Loucy (cell line): Measurements from ENCODE around the gene PUM2.

ENCODE experiments used
- EZH2phosphoT487 ChIP-seq: fragments of 200-600 bp; IDR thresholded peaks from 2 replicates; pipeline ENCODE4 v1.6.1; 2018; ENCODE audit warnings: antibody characterized with exemption, mild to moderate bottlenecking, moderate library complexity, borderline replicate concordance
- TF ChIP-seq, protein P1 (sequence below): fragments of 200-600 bp; sonication (generic); conservative IDR thresholded peaks from 2 replicates; pipeline ENCODE4 v1.5.1; 2014; ENCODE audit warnings: mild to moderate bottlenecking, antibody characterized with exemption, low read length

DNA sequence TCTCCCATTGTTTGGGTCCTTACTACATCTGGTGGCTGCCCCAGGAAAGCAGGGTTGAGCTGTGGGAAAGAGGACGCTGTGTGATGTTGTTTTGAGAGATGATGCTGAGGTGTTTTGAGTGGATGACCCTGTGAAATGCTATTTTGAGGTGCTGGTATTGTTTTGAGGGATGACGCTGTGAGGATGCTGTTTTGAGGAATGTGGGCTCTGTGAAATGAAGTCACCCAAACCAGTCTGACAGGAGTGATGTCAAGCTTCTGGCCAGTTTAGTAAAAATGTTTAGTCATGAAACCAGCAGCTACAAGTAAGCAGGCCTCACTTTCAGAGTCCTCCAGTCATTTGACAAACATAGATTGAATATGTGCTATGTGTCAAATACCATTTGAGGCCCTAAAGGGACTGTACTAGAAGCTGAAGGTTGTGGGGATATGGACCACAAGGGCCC is 16.1 kb upstream of the PUM2 start:
- TF ChIP-seq, protein P1, sequence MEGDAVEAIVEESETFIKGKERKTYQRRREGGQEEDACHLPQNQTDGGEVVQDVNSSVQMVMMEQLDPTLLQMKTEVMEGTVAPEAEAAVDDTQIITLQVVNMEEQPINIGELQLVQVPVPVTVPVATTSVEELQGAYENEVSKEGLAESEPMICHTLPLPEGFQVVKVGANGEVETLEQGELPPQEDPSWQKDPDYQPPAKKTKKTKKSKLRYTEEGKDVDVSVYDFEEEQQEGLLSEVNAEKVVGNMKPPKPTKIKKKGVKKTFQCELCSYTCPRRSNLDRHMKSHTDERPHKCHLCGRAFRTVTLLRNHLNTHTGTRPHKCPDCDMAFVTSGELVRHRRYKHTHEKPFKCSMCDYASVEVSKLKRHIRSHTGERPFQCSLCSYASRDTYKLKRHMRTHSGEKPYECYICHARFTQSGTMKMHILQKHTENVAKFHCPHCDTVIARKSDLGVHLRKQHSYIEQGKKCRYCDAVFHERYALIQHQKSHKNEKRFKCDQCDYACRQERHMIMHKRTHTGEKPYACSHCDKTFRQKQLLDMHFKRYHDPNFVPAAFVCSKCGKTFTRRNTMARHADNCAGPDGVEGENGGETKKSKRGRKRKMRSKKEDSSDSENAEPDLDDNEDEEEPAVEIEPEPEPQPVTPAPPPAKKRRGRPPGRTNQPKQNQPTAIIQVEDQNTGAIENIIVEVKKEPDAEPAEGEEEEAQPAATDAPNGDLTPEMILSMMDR, result no peak
- TF ChIP-seq EZH2phosphoT487, result no peak
